ENCODE results near the gene SH3BP4. TPM values are rescaled to one million over a fixed set of nuclear protein-coding genes. Genes with fewer than 3 reads are reported as not detected.
A peak's percentile ranks its signal among the peaks of the same experiment; 100 is the strongest.

The SH3BP4 gene
- total RNA-seq, 1 donor from 2014 or later = 53.4 TPM

DNA sequence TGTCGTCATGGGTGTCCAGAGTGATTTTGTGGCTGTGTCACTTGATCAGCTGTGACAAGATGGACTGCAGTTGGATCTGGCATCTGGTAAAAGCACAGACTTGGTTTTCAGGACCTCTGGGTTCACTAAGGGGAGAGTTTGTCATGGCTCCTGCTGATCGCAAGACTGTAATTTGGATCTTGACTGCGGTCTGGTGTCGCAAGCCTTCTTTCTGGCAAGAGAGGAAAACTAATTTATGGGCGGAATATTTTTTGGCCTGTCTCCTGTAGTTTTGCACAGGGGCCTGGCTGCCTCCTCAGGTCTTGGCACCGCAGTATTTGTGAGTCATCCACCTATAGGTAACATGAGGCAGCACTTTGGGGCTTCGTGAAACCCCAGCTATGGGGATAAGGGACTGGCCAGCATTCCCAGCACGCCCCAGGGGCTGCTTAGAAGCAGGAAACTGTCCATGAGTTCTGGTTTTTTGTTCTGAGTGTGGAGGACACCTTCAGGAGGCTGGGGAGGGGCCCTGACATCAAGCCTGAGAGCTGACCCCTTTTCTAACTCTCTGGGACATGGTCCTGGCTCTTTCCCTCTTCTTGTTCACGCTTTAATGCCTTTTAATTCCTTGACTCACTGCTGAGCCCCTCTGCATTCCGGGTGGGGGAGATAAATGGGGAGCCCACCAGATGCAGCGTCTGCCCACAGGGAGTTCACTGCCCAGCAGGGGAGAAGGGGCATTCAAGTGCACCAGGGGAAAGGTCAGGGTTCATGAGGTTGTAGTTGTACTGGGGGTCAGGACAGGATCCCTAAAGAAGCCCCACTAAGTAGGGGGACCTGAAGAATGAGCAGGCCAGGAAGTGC, 12.2 kb downstream of the SH3BP4 start:
- H4K20me1 ChIP-seq (ENCODE audit: low read depth) = peaks cover 100% of the 10 kb centered on the region
- no peak overlapping the region for H3K4me3 ChIP-seq
- H3K9me3 Mint-ChIP-seq = peaks cover 46% of the 10 kb centered on the region
- no peaks in the 10 kb centered on the region for H3K27me3 Mint-ChIP-seq (ENCODE audit: insufficient read depth, low read depth)
- H3K27ac Mint-ChIP-seq = peak overlapping the region; percentile 44
- H3K36me3 Mint-ChIP-seq = peaks cover 74% of the 10 kb centered on the region
- H3K27me3 ChIP-seq = no peaks in the 10 kb centered on the region
- H3K4me2 ChIP-seq = no peak overlapping the region
- TF ChIP-seq, protein P1, sequence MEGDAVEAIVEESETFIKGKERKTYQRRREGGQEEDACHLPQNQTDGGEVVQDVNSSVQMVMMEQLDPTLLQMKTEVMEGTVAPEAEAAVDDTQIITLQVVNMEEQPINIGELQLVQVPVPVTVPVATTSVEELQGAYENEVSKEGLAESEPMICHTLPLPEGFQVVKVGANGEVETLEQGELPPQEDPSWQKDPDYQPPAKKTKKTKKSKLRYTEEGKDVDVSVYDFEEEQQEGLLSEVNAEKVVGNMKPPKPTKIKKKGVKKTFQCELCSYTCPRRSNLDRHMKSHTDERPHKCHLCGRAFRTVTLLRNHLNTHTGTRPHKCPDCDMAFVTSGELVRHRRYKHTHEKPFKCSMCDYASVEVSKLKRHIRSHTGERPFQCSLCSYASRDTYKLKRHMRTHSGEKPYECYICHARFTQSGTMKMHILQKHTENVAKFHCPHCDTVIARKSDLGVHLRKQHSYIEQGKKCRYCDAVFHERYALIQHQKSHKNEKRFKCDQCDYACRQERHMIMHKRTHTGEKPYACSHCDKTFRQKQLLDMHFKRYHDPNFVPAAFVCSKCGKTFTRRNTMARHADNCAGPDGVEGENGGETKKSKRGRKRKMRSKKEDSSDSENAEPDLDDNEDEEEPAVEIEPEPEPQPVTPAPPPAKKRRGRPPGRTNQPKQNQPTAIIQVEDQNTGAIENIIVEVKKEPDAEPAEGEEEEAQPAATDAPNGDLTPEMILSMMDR (IDR thresholded peaks at IDR 0.05) = no peak
- TF ChIP-seq EZH2 (IDR thresholded peaks at IDR 0.05) (no peak), EZH2phosphoT487 (IDR thresholded peaks at IDR 0.05) (no peak)
- no peak for DNase-seq (ENCODE audit: low spot score)
- H3F3A ChIP-seq (ENCODE audit: low read depth) = peaks cover 15% of the 10 kb centered on the region
- H3K79me2 ChIP-seq (ENCODE audit: low read depth) = peaks cover 100% of the 10 kb centered on the region
- H3K9me3 ChIP-seq (ENCODE audit: low read depth) = no peaks in the 10 kb centered on the region
- H3K4me3 Mint-ChIP-seq = no peak overlapping the region
- H3K9ac ChIP-seq = no peak overlapping the region
- no peak overlapping the region for H3K27ac ChIP-seq
- H3K36me3 ChIP-seq = no peaks in the 10 kb centered on the region
- peaks cover 37% of the 10 kb centered on the region for H3K4me1 ChIP-seq
- peaks cover 44% of the 10 kb centered on the region for H3K4me1 Mint-ChIP-seq
- H2AFZ ChIP-seq (replicated peaks) = no peak overlapping the region

DNA sequence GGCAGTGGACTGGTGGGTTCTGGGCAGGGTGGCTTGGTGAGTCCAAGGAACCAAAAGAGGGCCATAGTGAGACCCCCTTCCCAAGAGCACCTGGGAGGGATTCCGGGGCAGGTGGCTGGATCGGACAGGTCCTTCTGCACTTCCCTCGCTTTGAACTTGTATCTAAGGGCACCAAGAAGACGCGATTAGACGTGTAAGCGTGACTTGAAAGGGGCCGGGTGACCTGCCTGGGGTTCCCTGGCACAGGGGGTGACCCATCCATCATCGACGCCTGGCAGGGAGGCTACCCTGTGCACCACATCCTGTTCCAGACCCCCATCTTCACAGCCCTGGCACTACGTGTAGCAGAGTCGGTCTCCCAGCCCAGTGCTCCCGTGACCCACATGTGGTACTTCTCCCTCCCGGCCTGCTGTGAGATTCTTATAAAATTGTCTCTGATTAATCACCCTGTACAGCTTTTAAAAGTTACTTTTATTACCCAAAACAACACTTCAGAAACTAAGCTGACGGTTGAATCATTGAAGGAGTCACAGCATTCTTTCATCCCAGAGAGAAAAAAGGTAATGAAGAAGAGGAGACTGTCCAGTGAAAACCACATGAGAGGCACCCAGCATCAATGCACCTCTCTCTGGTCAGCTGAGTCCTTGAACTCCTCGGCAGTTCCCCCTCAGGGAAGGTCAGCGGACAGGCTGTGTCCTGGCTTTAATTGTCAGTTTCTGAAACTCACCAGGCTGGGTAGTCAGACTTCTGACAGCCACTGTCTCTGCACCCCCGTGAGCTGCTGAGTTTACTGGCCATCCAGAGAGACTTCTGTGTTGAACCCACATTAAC, 13.0 kb downstream of the SH3BP4 start:
- Histone ChIP-seq H3K4me2 (no peak overlapping the region), H3K9ac (no peak overlapping the region), H3K27ac (no peak overlapping the region), H3K79me2 (ENCODE audit: low read depth) (peaks cover 100% of the 10 kb centered on the region), H3K36me3 (no peaks in the 10 kb centered on the region), H3K9me3 (ENCODE audit: low read depth) (no peaks in the 10 kb centered on the region), H4K20me1 (ENCODE audit: low read depth) (peaks cover 100% of the 10 kb centered on the region), H3K27me3 (no peaks in the 10 kb centered on the region), H2AFZ (replicated peaks) (no peak overlapping the region), H3F3A (ENCODE audit: low read depth) (peaks cover 12% of the 10 kb centered on the region), H3K4me3 (no peak overlapping the region), H3K4me1 (peaks cover 36% of the 10 kb centered on the region)
- DNase-seq (ENCODE audit: low spot score) = no peak
- Mint-ChIP-seq H3K36me3 (peaks cover 76% of the 10 kb centered on the region), H3K4me1 (peaks cover 47% of the 10 kb centered on the region), H3K27me3 (ENCODE audit: insufficient read depth, low read depth) (no peaks in the 10 kb centered on the region), H3K27ac (no peak overlapping the region), H3K4me3 (no peak overlapping the region), H3K9me3 (peaks cover 45% of the 10 kb centered on the region)
- TF ChIP-seq, protein P1 (IDR thresholded peaks at IDR 0.05) = no peak
- TF ChIP-seq EZH2 (IDR thresholded peaks at IDR 0.05) = no peak
- TF ChIP-seq EZH2phosphoT487 (IDR thresholded peaks at IDR 0.05) = no peak

DNA sequence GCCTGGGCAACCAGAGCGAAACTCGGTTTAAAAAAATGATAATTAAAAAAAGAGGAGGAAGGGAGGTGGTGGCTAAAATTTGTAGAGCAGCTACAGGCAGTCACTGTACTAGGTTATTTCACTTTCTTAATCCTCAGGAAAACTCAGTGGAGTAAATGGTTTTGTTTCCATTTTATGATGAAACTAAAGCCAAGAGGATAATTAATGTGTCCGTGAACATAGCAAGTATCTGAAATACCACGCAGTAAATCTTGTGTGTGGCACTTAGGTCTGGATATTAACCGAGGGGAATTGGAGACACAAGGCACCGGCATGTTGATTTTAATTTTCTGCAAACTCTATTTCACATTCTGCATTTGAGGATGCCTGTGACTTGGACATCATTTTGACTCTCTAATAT, 14.5 kb downstream of the SH3BP4 start:
- Histone ChIP-seq H3K27me3 (no peaks in the 10 kb centered on the region), H3K4me2 (no peak overlapping the region), H2AFZ (replicated peaks) (no peak overlapping the region), H3K9me3 (ENCODE audit: low read depth) (no peaks in the 10 kb centered on the region), H3K4me3 (no peak overlapping the region), H3K9ac (no peak overlapping the region), H3K27ac (no peak overlapping the region), H4K20me1 (ENCODE audit: low read depth) (peaks cover 99% of the 10 kb centered on the region), H3F3A (ENCODE audit: low read depth) (no peaks in the 10 kb centered on the region), H3K36me3 (no peaks in the 10 kb centered on the region), H3K4me1 (peaks cover 23% of the 10 kb centered on the region), H3K79me2 (ENCODE audit: low read depth) (peaks cover 100% of the 10 kb centered on the region)
- no peak overlapping the region for H3K4me3 Mint-ChIP-seq
- H3K36me3 Mint-ChIP-seq = peaks cover 73% of the 10 kb centered on the region
- H3K9me3 Mint-ChIP-seq = peaks cover 47% of the 10 kb centered on the region
- TF ChIP-seq, protein P1 (IDR thresholded peaks at IDR 0.05) = no peak
- TF ChIP-seq EZH2phosphoT487 (IDR thresholded peaks at IDR 0.05) (no peak), EZH2 (IDR thresholded peaks at IDR 0.05) (no peak)
- H3K4me1 Mint-ChIP-seq = peaks cover 38% of the 10 kb centered on the region
- H3K27ac Mint-ChIP-seq = no peak overlapping the region
- no peak for DNase-seq (ENCODE audit: low spot score)
- H3K27me3 Mint-ChIP-seq (ENCODE audit: insufficient read depth, low read depth) = peaks cover 4% of the 10 kb centered on the region

Data from neural progenitor cell (in vitro differentiated cells).